GM19240 (cell line): Measurements from ENCODE around the gene L3MBTL4.
"Not testable (repeated sequence)": the region's sequence is repeated elsewhere in the genome, so short reads cannot be mapped to it uniquely, and the experiment has no call there.

Experiments
- DNase-seq: peaks from one replicate; pipeline ENCODE4 v3.0.0; 2011; ENCODE audit warnings: low spot score; ENCODE audit not compliant: insufficient read length

L3MBTL4 gene

GRCh38 chr18:6047596-6047995 lies 367.1 kb downstream of the L3MBTL4 start:
- not testable (repeated sequence) for DNase-seq

- DNase-seq: no peak
Measured at GRCh38 chr18:6044773-6045172, 369.9 kb downstream of the L3MBTL4 start.

GRCh38 chr18:6044319-6044718 lies 370.4 kb downstream of the L3MBTL4 start:
- DNase-seq: no peak

GRCh38 chr18:6039055-6039454 lies 375.7 kb downstream of the L3MBTL4 start:
- no peak for DNase-seq

GRCh38 chr18:6031442-6031841 lies 383.3 kb downstream of the L3MBTL4 start:
- no peak for DNase-seq

GRCh38 chr18:6031002-6031401 lies 383.7 kb downstream of the L3MBTL4 start:
- DNase-seq: no peak

- no peak for DNase-seq
Measured at GRCh38 chr18:6024745-6025248, 389.9 kb downstream of the L3MBTL4 start.

- no peak for DNase-seq
Measured at GRCh38 chr18:6023551-6023950, 391.2 kb downstream of the L3MBTL4 start.

- no peak for DNase-seq
Measured at GRCh38 chr18:6022845-6023244, 391.9 kb downstream of the L3MBTL4 start.

GRCh38 chr18:6022074-6022444 lies 392.7 kb downstream of the L3MBTL4 start:
- DNase-seq: no peak

GRCh38 chr18:6021306-6022073 lies 393.2 kb downstream of the L3MBTL4 start:
- DNase-seq: no peak

- DNase-seq: no peak
Measured at GRCh38 chr18:6018671-6019070, 396.0 kb downstream of the L3MBTL4 start.

- DNase-seq: no peak
Measured at GRCh38 chr18:6017171-6017570, 397.5 kb downstream of the L3MBTL4 start.

- no peak for DNase-seq
Measured at GRCh38 chr18:6015364-6015763, 399.3 kb downstream of the L3MBTL4 start.

- DNase-seq: no peak
Measured at GRCh38 chr18:6013171-6013810, 401.4 kb downstream of the L3MBTL4 start.

- DNase-seq: no peak
Measured at GRCh38 chr18:6010921-6011320, 403.8 kb downstream of the L3MBTL4 start.

- DNase-seq: no peak
Measured at GRCh38 chr18:6010284-6010683, 404.4 kb downstream of the L3MBTL4 start.

GRCh38 chr18:6009756-6010155 lies 405.0 kb downstream of the L3MBTL4 start:
- no peak for DNase-seq

- no peak for DNase-seq
Measured at GRCh38 chr18:6004683-6005082, 410.0 kb downstream of the L3MBTL4 start.

- no peak for DNase-seq
Measured at GRCh38 chr18:6004119-6004518, 410.6 kb downstream of the L3MBTL4 start.

- no peak for DNase-seq
Measured at GRCh38 chr18:6001867-6002266, 412.8 kb downstream of the L3MBTL4 start.

GRCh38 chr18:5998907-5999306 lies 415.8 kb downstream of the L3MBTL4 start:
- no peak for DNase-seq
